GM10266 (cell line): ENCODE results near the gene ZNF280B.

Source experiments
- DNase-seq: peaks from one replicate; pipeline ENCODE4 v3.0.0; 2012; ENCODE audit errors: extremely low spot score
- CTCF ChIP-seq: IDR thresholded peaks from 2 replicates; pipeline ENCODE4 v1.5.1; 2012; ENCODE audit warnings: mild to moderate bottlenecking, low read depth; ENCODE audit not compliant: control insufficient read depth, insufficient read depth; ENCODE audit errors: missing control alignments

ZNF280B gene

GRCh38 chr22:22547226-22547625 lies 38.7 kb upstream of the ZNF280B start:
- DNase-seq, result no peak
- no peak for TF ChIP-seq CTCF

- no peak for TF ChIP-seq CTCF
- DNase-seq, result no peak
Measured at GRCh38 chr22:22546490-22546889, 37.9 kb upstream of the ZNF280B start.

- DNase-seq, result no peak
- TF ChIP-seq CTCF, result no peak
Measured at GRCh38 chr22:22545084-22545483, 36.5 kb upstream of the ZNF280B start.

- no peak for DNase-seq
- TF ChIP-seq CTCF, result no peak
Measured at GRCh38 chr22:22538226-22538989, 29.9 kb upstream of the ZNF280B start.

GRCh38 chr22:22536916-22537315 lies 28.4 kb upstream of the ZNF280B start:
- DNase-seq, result no peak
- no peak for TF ChIP-seq CTCF

GRCh38 chr22:22536515-22536914 lies 28.0 kb upstream of the ZNF280B start:
- no peak for TF ChIP-seq CTCF
- no peak for DNase-seq

- no peak for TF ChIP-seq CTCF
- no peak for DNase-seq
Measured at GRCh38 chr22:22535662-22536061, 27.1 kb upstream of the ZNF280B start.
